Left lung (tissue), 10 donors: Measurements from ENCODE around the gene HDLBP. TPM values are rescaled to one million over a fixed set of nuclear protein-coding genes. Genes with fewer than 3 reads are reported as not detected.
A peak's percentile ranks its signal among the peaks of the same experiment; 100 is the strongest.

ENCODE experiments used
- ATAC-seq: fragments of 200-7000 bp; cut with Tn5 transposase; one replicate; pipeline ENCODE4 v1.9.1; 2020; ENCODE audit warnings: moderate library complexity
- DNase-seq, 4 donors: peaks; one replicate each; pipeline ENCODE4 v3.0.0-alpha.2; 2013 to 2020
- H3K27ac ChIP-seq, 2 donors: fragments of 200-600 bp; sonication (generic) in 1 of 2; one replicate each; pipeline versions ENCODE4 v1.5.0 to v1.8.0; 2020 to 2021
- H3K27me3 ChIP-seq, 2 donors: fragments of 200-600 bp; sonication (generic) in 1 of 2; one replicate each; pipeline versions ENCODE4 v1.5.0 to v1.8.0; 2020 to 2021
- H3K36me3 ChIP-seq, 2 donors: fragments of 200-600 bp; sonication (generic) in 1 of 2; one replicate each; pipeline versions ENCODE4 v1.5.0 to v1.8.0; 2020 to 2021
- H3K4me1 ChIP-seq, 2 donors: fragments of 200-600 bp; one replicate each; pipeline ENCODE4 v1.8.0; 2021
- H3K4me3 ChIP-seq, 2 donors: fragments of 200-600 bp; sonication (generic) in 1 of 2; one replicate each; pipeline versions ENCODE4 v1.5.0 to v1.8.0; 2020 to 2021; ENCODE audit warnings: mild to moderate bottlenecking in 1 of 2
- H3K9me3 ChIP-seq, 2 donors: fragments of 200-600 bp; sonication (generic) in 1 of 2; one replicate each; pipeline versions ENCODE4 v1.5.0 to v1.8.0; 2020 to 2021
- intact Hi-C, 2 donors: fragments of 100-400 bp; cut with DNase I; formaldehyde crosslinking; loops; one replicate each; pipeline versions ENCODE4 v1.11.2 to v1.14.2; 2022
- polyA plus RNA-seq, 6 donors: library from polyadenylated mRNA; unstranded; fragments of 120-200 nt; gene quantifications; one replicate each; pipeline ENCODE4 v1.2.1, GENCODE V29; 2013; ENCODE audit not compliant: insufficient read length in 6 of 6
- total RNA-seq, 2 donors: library from RNA; stranded (reverse); fragmentation: NEBNext Ultra II Directional; extraction: Animal tissue kit (Norgen Biotek cat#: 25700); gene quantifications; one replicate each; pipeline ENCODE4 v1.2.1, GENCODE V29; 2021
- TF ChIP-seq, protein P1 (sequence below), 2 donors: fragments of 200-600 bp; sonication (generic) in 1 of 2; IDR thresholded peaks; one replicate each; pipeline versions ENCODE4 v1.5.0 to v1.8.0; 2021; ENCODE audit warnings: antibody characterized with exemption in 2 of 2
- donor health status: DM: no; HTN: yes; CAD: no.
- donor health status: DM: no; HTN: no; CAD: no.

Gene HDLBP
- total and polyA plus RNA-seq, 8 donors: 369 to 567 (median 401) TPM

GRCh38 chr2:241185961-241186360 is 129.5 kb downstream of the HDLBP start:
- ATAC-seq (no peak), DNase-seq (no peak)
- intact Hi-C loops: no loop called here
- Histone ChIP-seq H3K9me3 (no peaks in the 10 kb centered on the region), H3K27me3 (no peaks in the 10 kb centered on the region), H3K4me1 (no peaks in the 10 kb centered on the region), H3K4me3 (no peak overlapping the region), H3K36me3 (peaks cover 0 to 30% of the 10 kb centered on the region in 2 donors), H3K27ac (no peak overlapping the region)
- TF ChIP-seq, protein P1, sequence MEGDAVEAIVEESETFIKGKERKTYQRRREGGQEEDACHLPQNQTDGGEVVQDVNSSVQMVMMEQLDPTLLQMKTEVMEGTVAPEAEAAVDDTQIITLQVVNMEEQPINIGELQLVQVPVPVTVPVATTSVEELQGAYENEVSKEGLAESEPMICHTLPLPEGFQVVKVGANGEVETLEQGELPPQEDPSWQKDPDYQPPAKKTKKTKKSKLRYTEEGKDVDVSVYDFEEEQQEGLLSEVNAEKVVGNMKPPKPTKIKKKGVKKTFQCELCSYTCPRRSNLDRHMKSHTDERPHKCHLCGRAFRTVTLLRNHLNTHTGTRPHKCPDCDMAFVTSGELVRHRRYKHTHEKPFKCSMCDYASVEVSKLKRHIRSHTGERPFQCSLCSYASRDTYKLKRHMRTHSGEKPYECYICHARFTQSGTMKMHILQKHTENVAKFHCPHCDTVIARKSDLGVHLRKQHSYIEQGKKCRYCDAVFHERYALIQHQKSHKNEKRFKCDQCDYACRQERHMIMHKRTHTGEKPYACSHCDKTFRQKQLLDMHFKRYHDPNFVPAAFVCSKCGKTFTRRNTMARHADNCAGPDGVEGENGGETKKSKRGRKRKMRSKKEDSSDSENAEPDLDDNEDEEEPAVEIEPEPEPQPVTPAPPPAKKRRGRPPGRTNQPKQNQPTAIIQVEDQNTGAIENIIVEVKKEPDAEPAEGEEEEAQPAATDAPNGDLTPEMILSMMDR (IDR thresholded peaks at IDR 0.05): no peak

- H3K27me3 ChIP-seq: no peaks in the 10 kb centered on the region
- intact Hi-C loops: no loop called here
- H3K4me3 ChIP-seq: no peak overlapping the region
- TF ChIP-seq, protein P1 (IDR thresholded peaks at IDR 0.05): no peak
- H3K9me3 ChIP-seq: no peaks in the 10 kb centered on the region
- H3K36me3 ChIP-seq: peaks cover 0 to 40% of the 10 kb centered on the region in 2 donors
- no peak overlapping the region for H3K27ac ChIP-seq
- no peaks in the 10 kb centered on the region for H3K4me1 ChIP-seq
- ATAC-seq (no peak), DNase-seq (no peak)
These were observed 130.6 kb downstream of the HDLBP start for GRCh38 chr2:241184901-241185300.

DNA sequence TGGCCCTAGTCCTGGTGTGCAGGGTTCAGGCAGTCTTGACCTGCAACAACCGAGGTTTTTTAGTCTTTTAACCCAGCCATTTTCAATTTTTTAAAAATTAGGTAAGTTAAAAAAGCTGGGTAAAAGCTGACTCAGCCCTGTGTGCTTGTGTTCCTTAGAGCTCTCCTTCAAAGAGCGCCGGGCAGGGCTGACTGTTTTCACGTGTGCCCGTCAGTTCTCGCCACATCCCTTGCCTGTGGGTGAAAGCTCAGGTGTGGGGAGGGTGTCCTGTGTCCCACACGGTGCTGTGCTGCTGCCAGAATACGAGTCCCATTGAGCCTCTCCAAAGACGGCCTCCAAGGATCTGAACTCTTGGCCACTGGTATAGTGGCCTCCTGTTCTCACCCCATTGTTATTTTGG is 132.3 kb downstream of the HDLBP start:
- intact Hi-C loops: no loop called here
- ATAC-seq (no peak), DNase-seq (no peak)
- no peaks in the 10 kb centered on the region for H3K9me3 ChIP-seq
- no peak overlapping the region for H3K27ac ChIP-seq
- TF ChIP-seq, protein P1 (IDR thresholded peaks at IDR 0.05): no peak
- H3K27me3 ChIP-seq: no peaks in the 10 kb centered on the region
- no peak overlapping the region for H3K4me3 ChIP-seq
- no peaks in the 10 kb centered on the region for H3K4me1 ChIP-seq
- H3K36me3 ChIP-seq: peaks cover 0 to 54% of the 10 kb centered on the region in 2 donors

GRCh38 chr2:241182531-241183133 is 132.8 kb downstream of the HDLBP start:
- DNase-seq (peak in 1 of 4 donors; percentile 53), ATAC-seq (no peak)
- Histone ChIP-seq H3K36me3 (peaks cover 0 to 60% of the 10 kb centered on the region in 2 donors), H3K27ac (no peak overlapping the region), H3K27me3 (no peaks in the 10 kb centered on the region), H3K4me1 (no peaks in the 10 kb centered on the region), H3K4me3 (no peak overlapping the region), H3K9me3 (no peaks in the 10 kb centered on the region)
- TF ChIP-seq, protein P1 (IDR thresholded peaks at IDR 0.05): no peak
- intact Hi-C loops: no loop called here

- Histone ChIP-seq H3K4me1 (no peaks in the 10 kb centered on the region), H3K36me3 (peaks cover 0 to 65% of the 10 kb centered on the region in 2 donors), H3K27me3 (no peaks in the 10 kb centered on the region), H3K4me3 (no peak overlapping the region), H3K9me3 (no peaks in the 10 kb centered on the region), H3K27ac (no peak overlapping the region)
- peak in 1 of 4 donors; percentile 24 for DNase-seq
- no peak for ATAC-seq
- intact Hi-C loops: no loop called here
- TF ChIP-seq, protein P1 (IDR thresholded peaks at IDR 0.05): no peak
These were observed 133.3 kb downstream of the HDLBP start for GRCh38 chr2:241182126-241182525.
